Measurements from ENCODE around the gene TENT4B. TPM values are rescaled to one million over a fixed set of nuclear protein-coding genes. Genes with fewer than 3 reads are reported as not detected.

The TENT4B gene
- total RNA-seq, 1 donor from 2014 or later: 9.6 TPM

DNA sequence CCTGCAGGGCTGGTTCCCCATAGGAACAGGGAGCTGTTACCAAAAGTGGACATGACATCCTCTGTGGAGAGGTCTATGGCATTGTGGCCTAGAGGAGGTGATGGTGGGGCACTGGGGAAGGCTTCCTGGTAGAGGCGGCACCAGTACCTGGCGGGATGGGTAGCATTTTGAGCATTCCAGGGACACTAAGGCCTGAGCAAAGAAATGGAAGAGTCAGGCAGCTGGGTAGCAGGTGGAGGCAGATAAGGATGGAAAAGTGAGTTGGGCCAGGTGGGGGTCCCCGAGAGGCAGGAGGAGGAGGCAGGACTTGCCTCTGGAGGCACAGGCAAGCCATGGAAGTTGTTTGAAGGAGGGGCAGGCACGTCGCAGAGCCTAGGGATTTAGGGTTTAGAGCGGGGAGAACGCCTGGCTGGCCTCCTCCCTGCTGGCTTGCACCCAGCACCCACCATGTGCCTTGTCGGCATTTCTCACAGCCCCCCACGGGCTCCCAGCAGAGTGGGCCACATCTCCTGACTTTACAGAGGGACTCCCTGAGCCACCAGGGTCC lies 108.1 kb downstream of the TENT4B start:
- Mint-ChIP-seq H3K27me3 (ENCODE audit: unreplicated experiment) (peaks cover 7% of the 10 kb centered on the region), H3K4me3 (ENCODE audit: unreplicated experiment) (no peak overlapping the region), H3K36me3 (ENCODE audit: unreplicated experiment) (no peaks in the 10 kb centered on the region), H3K9me3 (ENCODE audit: unreplicated experiment) (peaks cover 3% of the 10 kb centered on the region), H3K27ac (ENCODE audit: unreplicated experiment) (no peak overlapping the region), H3K4me1 (ENCODE audit: unreplicated experiment) (peaks cover 24% of the 10 kb centered on the region)
- TF ChIP-seq CTCF (IDR thresholded peaks at IDR 0.05): no peak
- no peak for DNase-seq (ENCODE audit: extremely low spot score, unreplicated experiment)

- Mint-ChIP-seq H3K4me3 (ENCODE audit: unreplicated experiment) (no peak overlapping the region), H3K9me3 (ENCODE audit: unreplicated experiment) (peaks cover 3% of the 10 kb centered on the region), H3K36me3 (ENCODE audit: unreplicated experiment) (no peaks in the 10 kb centered on the region), H3K27ac (ENCODE audit: unreplicated experiment) (no peak overlapping the region), H3K27me3 (ENCODE audit: unreplicated experiment) (peaks cover 5% of the 10 kb centered on the region), H3K4me1 (ENCODE audit: unreplicated experiment) (peaks cover 30% of the 10 kb centered on the region)
- TF ChIP-seq CTCF (IDR thresholded peaks at IDR 0.05): no peak
- no peak for DNase-seq (ENCODE audit: extremely low spot score, unreplicated experiment)
These were observed 108.7 kb downstream of the TENT4B start for GRCh38 chr16:50261707-50262235.

DNA sequence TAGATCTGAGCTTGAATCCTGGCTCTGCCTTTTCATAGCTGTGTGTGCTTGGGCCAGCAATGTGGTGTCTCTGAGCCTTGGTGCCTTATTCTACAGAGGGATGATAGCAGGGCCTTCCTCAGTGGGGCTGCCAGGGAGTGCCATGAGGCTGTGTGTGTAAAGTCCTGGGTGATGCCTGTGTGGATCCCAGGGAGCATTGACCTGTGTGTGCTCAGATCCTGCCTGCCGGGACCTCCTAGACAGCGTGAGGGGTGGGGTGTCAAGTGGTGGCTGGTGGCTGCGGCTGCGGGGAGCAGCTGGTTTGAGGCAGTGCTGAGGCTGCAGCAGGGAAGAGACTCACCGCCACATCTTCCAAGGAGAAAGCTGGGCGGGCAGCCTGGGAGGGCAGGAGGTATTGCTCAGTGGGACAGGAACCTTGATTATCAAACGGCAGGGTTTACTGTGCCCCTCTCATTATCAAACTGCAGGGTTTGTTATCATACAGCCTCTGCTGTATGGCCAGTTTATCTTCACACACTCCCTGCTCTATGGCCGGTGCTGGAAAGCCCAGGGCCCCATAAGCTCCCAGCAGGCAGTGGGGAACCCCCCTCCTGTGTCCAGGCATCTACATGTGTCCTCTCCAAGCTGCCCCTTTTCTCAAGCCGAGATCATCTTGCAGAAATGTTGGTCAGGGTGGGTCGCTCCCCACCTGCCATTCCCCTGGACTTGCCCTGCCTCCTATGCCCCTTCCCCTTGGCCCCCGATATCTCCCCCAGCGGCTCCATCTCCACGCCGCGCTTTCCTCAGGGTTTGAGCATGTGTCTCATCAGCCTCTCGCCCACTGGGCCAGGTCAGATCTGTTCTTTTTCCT lies 110.2 kb downstream of the TENT4B start:
- peaks cover 39% of the 10 kb centered on the region for H3K4me1 Mint-ChIP-seq (ENCODE audit: unreplicated experiment)
- TF ChIP-seq CTCF (IDR thresholded peaks at IDR 0.05): no peak
- no peaks in the 10 kb centered on the region for H3K36me3 Mint-ChIP-seq (ENCODE audit: unreplicated experiment)
- no peaks in the 10 kb centered on the region for H3K27me3 Mint-ChIP-seq (ENCODE audit: unreplicated experiment)
- H3K9me3 Mint-ChIP-seq (ENCODE audit: unreplicated experiment): peaks cover 3% of the 10 kb centered on the region
- no peak overlapping the region for H3K27ac Mint-ChIP-seq (ENCODE audit: unreplicated experiment)
- no peak for DNase-seq (ENCODE audit: extremely low spot score, unreplicated experiment)
- no peak overlapping the region for H3K4me3 Mint-ChIP-seq (ENCODE audit: unreplicated experiment)

DNA sequence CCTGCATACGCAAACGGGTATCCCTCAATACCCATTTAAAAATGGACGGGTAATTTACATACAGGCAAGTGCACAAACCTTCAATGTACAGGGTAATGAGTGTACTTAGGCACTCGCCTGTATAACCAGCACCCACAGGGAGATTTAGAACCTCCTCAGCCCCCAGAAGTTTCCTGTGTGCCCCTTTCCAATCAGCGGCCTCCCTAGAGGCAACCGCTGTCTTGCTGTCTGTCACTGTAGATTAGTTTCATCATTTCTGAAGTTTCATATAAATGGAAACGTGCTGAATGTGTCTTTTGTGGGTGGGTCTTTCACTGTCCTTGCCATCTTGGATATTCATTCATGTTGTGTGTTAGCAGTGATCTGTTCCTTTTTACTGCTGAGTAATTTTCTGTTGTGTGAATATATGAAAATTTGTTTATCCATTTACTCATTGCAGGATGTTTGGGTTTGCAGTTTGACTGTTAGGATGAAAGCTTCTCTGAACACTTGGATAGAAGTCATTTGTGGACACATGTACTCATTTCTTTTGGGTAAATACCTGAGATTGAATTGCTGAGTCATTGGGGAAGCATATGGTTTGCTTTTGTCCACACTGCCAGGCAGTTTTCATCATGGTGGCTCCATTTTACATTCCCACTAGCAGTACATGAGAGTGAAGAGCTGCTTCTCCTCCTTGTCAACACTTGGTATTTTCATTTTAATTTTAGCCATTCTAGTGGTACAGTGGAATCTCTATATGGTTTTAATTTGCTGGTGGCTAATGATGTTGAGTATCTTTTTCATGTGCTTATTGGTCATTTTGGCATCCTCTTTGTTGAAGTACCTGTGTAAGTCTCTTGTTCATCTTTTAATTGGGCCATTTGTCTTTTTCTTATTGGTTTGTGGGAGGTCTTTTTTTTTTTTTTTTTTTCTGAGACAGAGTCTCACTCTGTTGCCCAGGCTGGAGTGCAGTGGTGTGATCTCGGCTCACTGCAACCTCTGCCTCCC lies 111.1 kb downstream of the TENT4B start:
- Mint-ChIP-seq H3K9me3 (ENCODE audit: unreplicated experiment) (peaks cover 3% of the 10 kb centered on the region), H3K4me1 (ENCODE audit: unreplicated experiment) (peaks cover 33% of the 10 kb centered on the region), H3K27ac (ENCODE audit: unreplicated experiment) (no peak overlapping the region), H3K4me3 (ENCODE audit: unreplicated experiment) (no peak overlapping the region), H3K27me3 (ENCODE audit: unreplicated experiment) (no peaks in the 10 kb centered on the region), H3K36me3 (ENCODE audit: unreplicated experiment) (no peaks in the 10 kb centered on the region)
- no peak for DNase-seq (ENCODE audit: extremely low spot score, unreplicated experiment)
- no peak for TF ChIP-seq CTCF (IDR thresholded peaks at IDR 0.05)
